ENCODE measurements around the gene GAS2L2. TPM values are rescaled to one million over a fixed set of nuclear protein-coding genes. Genes with fewer than 3 reads are reported as not detected.
A peak's percentile ranks its signal among the peaks of the same experiment; 100 is the strongest.

The GAS2L2 gene
- total RNA-seq, 1 donor from 2014 or later = not detected

- FAIRE-seq (no peak), DNase-seq (ENCODE audit: low read depth) (no peak)
- no peak for TF ChIP-seq CTCF (IDR thresholded peaks at IDR 0.05; ENCODE audit: insufficient read depth, low read length, severe bottlenecking)
- H3K27me3 ChIP-seq (ENCODE audit: control insufficient read depth, insufficient read depth, low read length) = no peaks in the 10 kb centered on the region
- H3K4me3 ChIP-seq (ENCODE audit: low read depth, low read length) = no peak overlapping the region
- no peaks in the 10 kb centered on the region for H3K36me3 ChIP-seq (ENCODE audit: control insufficient read depth, insufficient read depth, low read length)
These were observed 4.1 kb downstream of the GAS2L2 start for GRCh38 chr17:35748979-35749378.

GRCh38 chr17:35748341-35748841 lies 4.6 kb downstream of the GAS2L2 start:
- FAIRE-seq (no peak), DNase-seq (ENCODE audit: low read depth) (peak; percentile 64)
- no peak overlapping the region for H3K4me3 ChIP-seq (ENCODE audit: low read depth, low read length)
- TF ChIP-seq CTCF (IDR thresholded peaks at IDR 0.05; ENCODE audit: insufficient read depth, low read length, severe bottlenecking) = no peak
- H3K36me3 ChIP-seq (ENCODE audit: control insufficient read depth, insufficient read depth, low read length) = no peaks in the 10 kb centered on the region
- no peaks in the 10 kb centered on the region for H3K27me3 ChIP-seq (ENCODE audit: control insufficient read depth, insufficient read depth, low read length)

DNA sequence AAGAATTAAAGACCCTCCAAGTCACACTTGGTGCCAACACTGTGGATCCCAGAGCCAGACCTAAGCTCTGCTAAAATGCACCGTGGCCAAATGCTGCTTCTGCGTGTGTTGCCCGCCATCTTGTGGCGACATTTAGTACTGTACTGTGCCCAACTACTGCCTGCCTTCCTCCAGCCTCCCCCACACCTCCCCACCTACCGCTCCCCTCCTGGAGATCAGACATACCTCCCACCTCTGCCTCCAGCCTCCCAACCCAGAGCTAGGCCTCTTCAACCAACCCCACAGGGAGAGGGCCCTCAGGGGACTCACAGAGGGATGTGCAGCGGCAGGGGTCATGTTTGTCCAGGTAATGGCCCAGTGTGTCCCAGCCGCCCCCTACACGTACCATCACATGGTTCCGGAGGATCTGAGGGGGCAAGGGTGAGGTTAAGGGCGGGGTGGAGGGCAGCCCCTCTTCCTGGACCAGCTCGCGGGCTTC lies 5.5 kb downstream of the GAS2L2 start:
- no peaks in the 10 kb centered on the region for H3K27me3 ChIP-seq (ENCODE audit: control insufficient read depth, insufficient read depth, low read length)
- H3K36me3 ChIP-seq (ENCODE audit: control insufficient read depth, insufficient read depth, low read length) = no peaks in the 10 kb centered on the region
- DNase-seq (ENCODE audit: low read depth) (peak; percentile 60), FAIRE-seq (no peak)
- no peak overlapping the region for H3K4me3 ChIP-seq (ENCODE audit: low read depth, low read length)
- peak; percentile 91 for TF ChIP-seq CTCF (IDR thresholded peaks at IDR 0.05; ENCODE audit: insufficient read depth, low read length, severe bottlenecking)

GRCh38 chr17:35745749-35746320 lies 7.2 kb downstream of the GAS2L2 start:
- no peak for FAIRE-seq
- Histone ChIP-seq H3K4me3 (ENCODE audit: low read depth, low read length) (no peak overlapping the region), H3K36me3 (ENCODE audit: control insufficient read depth, insufficient read depth, low read length) (no peaks in the 10 kb centered on the region), H3K27me3 (ENCODE audit: control insufficient read depth, insufficient read depth, low read length) (peaks cover 12% of the 10 kb centered on the region)
- TF ChIP-seq CTCF (IDR thresholded peaks at IDR 0.05; ENCODE audit: insufficient read depth, low read length, severe bottlenecking) = no peak
- DNase-seq (ENCODE audit: low read depth) = no peak

- TF ChIP-seq CTCF (IDR thresholded peaks at IDR 0.05; ENCODE audit: insufficient read depth, low read length, severe bottlenecking) = no peak
- no peak for FAIRE-seq
- Histone ChIP-seq H3K27me3 (ENCODE audit: control insufficient read depth, insufficient read depth, low read length) (peaks cover 17% of the 10 kb centered on the region), H3K36me3 (ENCODE audit: control insufficient read depth, insufficient read depth, low read length) (no peaks in the 10 kb centered on the region), H3K4me3 (ENCODE audit: low read depth, low read length) (no peak overlapping the region)
- DNase-seq (ENCODE audit: low read depth) = no peak
These were observed 7.8 kb downstream of the GAS2L2 start for GRCh38 chr17:35745246-35745645.

GRCh38 chr17:35744830-35745229 lies 8.2 kb downstream of the GAS2L2 start:
- Histone ChIP-seq H3K36me3 (ENCODE audit: control insufficient read depth, insufficient read depth, low read length) (no peaks in the 10 kb centered on the region), H3K27me3 (ENCODE audit: control insufficient read depth, insufficient read depth, low read length) (peaks cover 20% of the 10 kb centered on the region), H3K4me3 (ENCODE audit: low read depth, low read length) (no peak overlapping the region)
- no peak for FAIRE-seq
- TF ChIP-seq CTCF (IDR thresholded peaks at IDR 0.05; ENCODE audit: insufficient read depth, low read length, severe bottlenecking) = no peak
- no peak for DNase-seq (ENCODE audit: low read depth)

All from bronchial epithelial cell (primary cell).